ENCODE results near the gene PTGES3L. TPM values are rescaled to one million over a fixed set of nuclear protein-coding genes. Genes with fewer than 3 reads are reported as not detected.

PTGES3L gene
- total RNA-seq, 1 donor from 2014 or later, result 3.9 TPM

DNA sequence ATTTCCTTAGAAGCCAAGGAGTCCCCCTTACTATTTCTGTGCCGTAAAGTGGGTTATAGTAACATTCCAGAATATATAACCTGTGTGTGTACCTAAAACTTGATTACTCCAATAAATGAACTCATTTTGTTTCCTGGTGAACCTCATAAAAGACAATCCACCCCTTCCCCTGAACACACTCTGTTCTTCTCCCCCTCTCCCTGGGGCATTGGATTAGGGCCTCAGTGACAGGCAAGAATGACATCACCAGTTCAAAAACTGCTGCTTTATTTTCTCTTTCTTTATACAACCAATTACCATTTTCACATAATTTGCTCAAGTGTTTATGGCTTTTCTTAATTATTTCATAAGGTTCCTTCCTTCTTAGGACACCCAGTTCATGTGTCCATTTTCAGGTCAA is 33.1 kb downstream of the PTGES3L start:
- Mint-ChIP-seq H3K36me3 (ENCODE audit: low read depth) (peaks cover 12% of the 10 kb centered on the region), H3K4me3 (ENCODE audit: unreplicated experiment) (no peak overlapping the region), H3K9me3 (ENCODE audit: low read depth) (no peaks in the 10 kb centered on the region), H3K4me1 (ENCODE audit: low read depth) (peaks cover 8% of the 10 kb centered on the region), H3K27me3 (ENCODE audit: low read depth) (no peaks in the 10 kb centered on the region), H3K27ac (ENCODE audit: unreplicated experiment) (no peak overlapping the region)
- TF ChIP-seq, protein P1, sequence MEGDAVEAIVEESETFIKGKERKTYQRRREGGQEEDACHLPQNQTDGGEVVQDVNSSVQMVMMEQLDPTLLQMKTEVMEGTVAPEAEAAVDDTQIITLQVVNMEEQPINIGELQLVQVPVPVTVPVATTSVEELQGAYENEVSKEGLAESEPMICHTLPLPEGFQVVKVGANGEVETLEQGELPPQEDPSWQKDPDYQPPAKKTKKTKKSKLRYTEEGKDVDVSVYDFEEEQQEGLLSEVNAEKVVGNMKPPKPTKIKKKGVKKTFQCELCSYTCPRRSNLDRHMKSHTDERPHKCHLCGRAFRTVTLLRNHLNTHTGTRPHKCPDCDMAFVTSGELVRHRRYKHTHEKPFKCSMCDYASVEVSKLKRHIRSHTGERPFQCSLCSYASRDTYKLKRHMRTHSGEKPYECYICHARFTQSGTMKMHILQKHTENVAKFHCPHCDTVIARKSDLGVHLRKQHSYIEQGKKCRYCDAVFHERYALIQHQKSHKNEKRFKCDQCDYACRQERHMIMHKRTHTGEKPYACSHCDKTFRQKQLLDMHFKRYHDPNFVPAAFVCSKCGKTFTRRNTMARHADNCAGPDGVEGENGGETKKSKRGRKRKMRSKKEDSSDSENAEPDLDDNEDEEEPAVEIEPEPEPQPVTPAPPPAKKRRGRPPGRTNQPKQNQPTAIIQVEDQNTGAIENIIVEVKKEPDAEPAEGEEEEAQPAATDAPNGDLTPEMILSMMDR (IDR thresholded peaks at IDR 0.05), result no peak
- no peak for DNase-seq (ENCODE audit: low spot score)

DNA sequence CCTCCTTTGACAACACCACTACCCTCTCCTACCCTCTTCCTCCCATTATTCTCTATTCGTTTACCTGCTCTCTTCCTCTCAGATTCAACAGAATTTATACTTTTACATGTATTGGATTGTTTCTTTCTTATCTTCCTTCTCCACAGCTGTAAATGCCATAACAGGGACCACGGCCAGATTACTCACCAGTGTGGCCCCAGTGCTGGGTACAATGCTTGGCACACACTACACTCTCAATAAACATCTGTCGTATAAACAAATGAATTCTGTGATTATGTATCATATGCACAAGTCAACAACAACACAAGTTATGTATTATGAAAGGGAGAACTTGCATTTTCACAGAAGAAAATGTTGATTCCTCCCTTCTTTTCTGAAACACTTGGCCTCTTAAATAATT is 35.7 kb downstream of the PTGES3L start:
- Mint-ChIP-seq H3K27me3 (ENCODE audit: low read depth) (peaks cover 4% of the 10 kb centered on the region), H3K4me3 (ENCODE audit: unreplicated experiment) (no peak overlapping the region), H3K9me3 (ENCODE audit: low read depth) (no peaks in the 10 kb centered on the region), H3K27ac (ENCODE audit: unreplicated experiment) (no peak overlapping the region), H3K4me1 (ENCODE audit: low read depth) (peaks cover 8% of the 10 kb centered on the region), H3K36me3 (ENCODE audit: low read depth) (no peaks in the 10 kb centered on the region)
- no peak for DNase-seq (ENCODE audit: low spot score)
- TF ChIP-seq, protein P1 (IDR thresholded peaks at IDR 0.05), result no peak

DNA sequence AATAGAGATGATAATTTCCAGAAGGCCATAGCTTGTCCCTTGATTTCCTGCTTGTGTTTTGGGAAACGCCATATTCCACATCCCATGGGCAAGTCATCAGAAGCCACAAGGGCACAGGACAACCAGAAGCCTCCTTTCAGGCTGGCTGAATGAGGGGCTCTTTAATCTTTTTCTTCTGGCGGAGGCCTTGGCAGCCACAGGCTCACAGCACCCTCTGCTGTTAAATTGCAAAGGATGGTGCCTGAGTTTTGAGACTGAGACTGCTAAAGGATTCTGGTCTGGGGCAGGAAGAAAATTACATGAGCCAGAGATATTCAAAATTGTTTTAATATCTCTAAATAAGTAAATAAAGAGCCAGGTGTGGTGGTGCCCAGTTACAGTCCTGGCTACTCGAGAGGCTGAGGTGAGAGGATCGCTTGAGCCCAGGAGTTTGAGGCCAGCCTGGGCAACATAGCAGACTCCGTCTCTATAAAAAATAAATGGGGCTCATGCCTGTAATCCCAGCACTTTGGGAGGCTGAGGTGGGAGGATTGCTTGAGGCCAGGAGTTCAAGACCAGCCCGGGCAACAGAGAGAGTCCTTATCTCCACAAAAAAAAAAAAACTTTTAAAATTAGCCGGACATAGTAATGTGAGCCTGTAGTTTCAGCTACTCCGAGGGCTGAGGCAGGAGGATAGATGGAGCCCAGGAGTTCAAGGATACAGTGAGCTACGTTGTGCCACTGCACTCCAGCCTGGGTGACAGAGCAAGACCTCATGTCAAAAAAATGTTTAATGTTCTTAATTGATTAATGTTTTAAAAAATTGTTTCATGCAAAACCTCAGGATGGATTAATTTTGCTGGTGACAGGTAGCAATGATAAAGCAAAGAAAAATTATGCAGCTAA is 41.9 kb downstream of the PTGES3L start:
- DNase-seq (ENCODE audit: low spot score), result no peak
- no peak overlapping the region for H3K27ac Mint-ChIP-seq (ENCODE audit: unreplicated experiment)
- TF ChIP-seq, protein P1 (IDR thresholded peaks at IDR 0.05), result peak; percentile 87
- H3K27me3 Mint-ChIP-seq (ENCODE audit: low read depth), result peaks cover 7% of the 10 kb centered on the region
- no peaks in the 10 kb centered on the region for H3K36me3 Mint-ChIP-seq (ENCODE audit: low read depth)
- H3K9me3 Mint-ChIP-seq (ENCODE audit: low read depth), result no peaks in the 10 kb centered on the region
- no peak overlapping the region for H3K4me3 Mint-ChIP-seq (ENCODE audit: unreplicated experiment)
- H3K4me1 Mint-ChIP-seq (ENCODE audit: low read depth), result no peaks in the 10 kb centered on the region

DNA sequence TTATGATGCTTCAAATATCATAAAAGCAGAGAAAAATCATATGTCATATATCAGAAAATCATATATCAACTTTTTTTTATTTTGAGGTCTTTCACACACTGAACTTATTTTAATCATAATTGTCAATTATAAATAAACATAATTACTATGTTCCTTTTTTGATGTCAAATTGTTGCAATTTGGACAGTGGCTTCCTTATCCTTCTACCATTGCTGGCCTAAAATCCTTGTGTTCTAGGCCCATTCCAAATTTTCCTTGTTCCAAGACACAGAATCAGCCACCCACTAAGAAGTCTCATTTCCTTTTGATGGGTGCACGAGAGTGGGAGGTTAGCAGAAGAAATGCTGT is 50.4 kb downstream of the PTGES3L start:
- H3K27ac Mint-ChIP-seq (ENCODE audit: unreplicated experiment), result no peak overlapping the region

DNA sequence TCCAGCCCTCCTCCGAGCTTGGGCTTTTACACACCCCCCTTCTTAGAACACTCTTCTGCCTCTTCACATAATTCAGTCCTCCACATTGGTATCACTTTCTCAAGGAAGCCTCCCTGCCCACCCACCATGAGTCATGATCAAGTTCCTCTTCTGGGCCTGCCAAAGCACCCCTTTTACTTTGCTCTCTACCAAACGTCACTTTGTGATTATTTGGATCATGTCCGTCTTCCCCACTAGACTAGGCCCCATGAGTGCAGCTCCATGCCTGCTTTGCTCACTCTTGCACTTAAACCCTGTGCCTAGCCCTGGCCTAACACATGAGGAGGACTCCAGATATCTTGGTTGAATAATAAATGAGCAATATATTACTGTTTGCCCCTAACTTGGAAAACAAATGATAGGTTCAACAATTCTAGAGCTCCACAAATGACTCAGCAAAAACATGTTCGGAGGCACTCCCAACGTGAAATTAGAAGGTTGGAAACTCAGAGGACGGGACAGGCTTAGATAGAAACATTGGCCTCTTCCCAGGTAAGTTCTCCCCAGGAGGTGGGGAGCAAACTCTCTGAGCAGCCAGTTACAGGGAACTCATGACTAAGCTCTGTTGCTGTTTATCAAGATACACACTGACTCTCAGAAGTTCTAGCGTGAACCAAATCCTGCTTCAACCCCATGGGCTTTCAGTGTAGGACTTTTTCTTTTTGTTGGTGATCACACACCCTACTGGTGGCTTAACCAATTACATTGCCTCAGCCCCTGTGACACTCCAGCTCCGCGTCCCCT is 51.0 kb downstream of the PTGES3L start:
- Mint-ChIP-seq H3K4me1 (ENCODE audit: low read depth) (peaks cover 18% of the 10 kb centered on the region), H3K27me3 (ENCODE audit: low read depth) (peaks cover 4% of the 10 kb centered on the region), H3K36me3 (ENCODE audit: low read depth) (no peaks in the 10 kb centered on the region), H3K9me3 (ENCODE audit: low read depth) (no peaks in the 10 kb centered on the region), H3K4me3 (ENCODE audit: unreplicated experiment) (no peak overlapping the region), H3K27ac (ENCODE audit: unreplicated experiment) (peak overlapping the region; percentile 23)
- TF ChIP-seq, protein P1 (IDR thresholded peaks at IDR 0.05), result peak; percentile 81
- DNase-seq (ENCODE audit: low spot score), result no peak

More for the DNA sequence above, 50.4 kb downstream of the PTGES3L start:
- H3K4me3 Mint-ChIP-seq (ENCODE audit: unreplicated experiment), result no peak overlapping the region
- H3K36me3 Mint-ChIP-seq (ENCODE audit: low read depth), result no peaks in the 10 kb centered on the region
- TF ChIP-seq, protein P1 (IDR thresholded peaks at IDR 0.05), result peak; percentile 58
- H3K27me3 Mint-ChIP-seq (ENCODE audit: low read depth), result peaks cover 4% of the 10 kb centered on the region
- peaks cover 18% of the 10 kb centered on the region for H3K4me1 Mint-ChIP-seq (ENCODE audit: low read depth)
- H3K9me3 Mint-ChIP-seq (ENCODE audit: low read depth), result no peaks in the 10 kb centered on the region
- no peak for DNase-seq (ENCODE audit: low spot score)
